Kidney (tissue), 14 donors: ENCODE measurements around the gene TAGLN. TPM values are rescaled to one million over a fixed set of nuclear protein-coding genes. Genes with fewer than 3 reads are reported as not detected.
A peak's percentile ranks its signal among the peaks of the same experiment; 100 is the strongest.

Experiments used
- DNase-seq, 5 donors: peaks; one replicate each; pipeline ENCODE4 v3.0.0-alpha.2; 2013 to 2020
- FAIRE-seq: peaks from 2 replicates; lab custom pipeline; 2012; peaks lifted over from hg19 to GRCh38; lab: Jason Lieb, UNC
- H3K27ac ChIP-seq, 2 donors: one replicate each; pipeline ENCODE4 v1.7.0; 2013; ENCODE audit warnings: low read depth in 2 of 2, low read length in 2 of 2, inconsistent platforms in 1 of 2
- H3K27me3 ChIP-seq: one replicate; pipeline ENCODE4 v1.7.1; 2013; ENCODE audit warnings: low read length, inconsistent platforms; ENCODE audit not compliant: control insufficient read depth, insufficient read depth
- H3K36me3 ChIP-seq, 3 donors: one replicate each; pipeline versions ENCODE4 v1.7.0 to v1.7.1; 2013; ENCODE audit warnings: low read length in 3 of 3, control low read depth in 1 of 3, inconsistent platforms in 1 of 3; ENCODE audit not compliant: insufficient read depth in 3 of 3, control insufficient read depth in 2 of 3
- H3K4me1 ChIP-seq, 3 donors: one replicate each; pipeline versions ENCODE4 v1.7.0 to v1.7.1; 2013; ENCODE audit warnings: low read length in 3 of 3, inconsistent platforms in 1 of 3, low read depth in 1 of 3; ENCODE audit not compliant: control insufficient read depth in 2 of 3, insufficient read depth in 2 of 3
- H3K4me3 ChIP-seq, 3 donors: one replicate each; pipeline versions ENCODE4 v1.7.0 to v1.8.1; 2013; ENCODE audit warnings: low read length in 3 of 3, control low read depth in 1 of 3, inconsistent platforms in 1 of 3
- H3K9ac ChIP-seq, 3 donors: one replicate each; pipeline versions ENCODE4 v1.7.0 to v1.7.1; 2013; ENCODE audit warnings: low read length in 3 of 3, control low read depth in 1 of 3, inconsistent platforms in 1 of 3
- H3K9me3 ChIP-seq, 3 donors: one replicate each; pipeline versions ENCODE4 v1.7.0 to v1.7.1; 2013; ENCODE audit warnings: low read length in 3 of 3, control low read depth in 1 of 3, inconsistent platforms in 1 of 3; ENCODE audit not compliant: control insufficient read depth in 2 of 3, insufficient read depth in 1 of 3
- intact Hi-C: fragments of 100-400 bp; cut with DNase I; formaldehyde crosslinking; loops from one replicate; pipeline ENCODE4 v1.11.1; 2022
- polyA plus RNA-seq: library from polyadenylated mRNA; stranded (reverse); fragments of 350-450 nt; fragmentation: Illumina TruSeq; extraction: RNeasy Lipid Tissue Mini Kit (QIAGEN cat#74804); gene quantifications from one replicate; pipeline ENCODE4 v1.2.3, GENCODE V29; 2014; ENCODE audit warnings: low read depth, low replicate concordance; ENCODE audit not compliant: insufficient read depth
- total RNA-seq: library from RNA; stranded (reverse); fragmentation: NEBNext Ultra II Directional; extraction: Animal tissue kit (Norgen Biotek cat#: 25700); gene quantifications from one replicate; pipeline ENCODE4 v1.2.1, GENCODE V29; 2021
- TF ChIP-seq, protein P1 (sequence below): IDR thresholded peaks from 3 replicates; pipeline ENCODE4 v1.5.1; 2012; ENCODE audit warnings: mild to moderate bottlenecking, moderate library complexity, borderline replicate concordance; ENCODE audit not compliant: insufficient read depth; ENCODE audit errors: extremely low read depth
- donor health status: control.
- donor health status: control.
- donor health status: control.
- donor health status: control.
- donor health status: control.
- donor health status: DM: yes; HTN: yes; CAD: no.
- donor health status: Normal renal cell carcinoma (clear cell type).

The TAGLN gene
- total and polyA plus RNA-seq, 2 donors from 2014 or later, result 776 to 846 TPM

DNA sequence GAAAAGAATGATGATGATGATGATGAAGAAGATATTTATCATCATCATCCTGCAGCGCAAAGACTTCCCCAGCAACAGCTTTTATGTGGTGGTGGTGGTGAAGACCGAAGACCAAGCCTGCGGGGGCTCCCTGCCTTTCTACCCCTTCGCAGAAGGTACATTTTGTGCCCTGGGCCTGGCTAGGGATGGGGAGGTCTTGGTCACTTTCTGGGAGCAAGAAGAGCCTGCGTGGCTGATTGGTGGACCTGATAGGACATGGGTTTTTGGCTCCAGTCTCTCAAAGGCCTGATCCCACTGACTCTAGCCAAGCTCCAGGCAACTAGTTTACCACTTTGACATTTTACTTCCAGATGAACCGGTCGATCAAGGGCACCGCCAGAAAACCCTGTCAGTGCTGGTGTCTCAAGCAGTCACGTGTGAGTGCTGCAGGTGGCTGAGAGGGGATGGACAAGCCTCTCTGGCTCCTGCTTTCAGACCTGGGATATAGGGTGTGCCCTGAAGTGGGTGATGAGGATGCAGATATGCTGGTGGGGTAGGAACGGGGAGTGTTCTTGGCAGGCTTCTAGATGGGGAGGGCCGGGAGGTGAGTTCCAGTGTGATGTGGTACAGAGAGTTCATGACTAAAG lies 15.3 kb upstream of the TAGLN start:
- H3K4me1 ChIP-seq, result peaks cover 0 to 16% (median 5%) of the 10 kb centered on the region in 3 donors
- no peak overlapping the region for H3K4me3 ChIP-seq
- H3K27ac ChIP-seq, result no peak overlapping the region
- TF ChIP-seq, protein P1, sequence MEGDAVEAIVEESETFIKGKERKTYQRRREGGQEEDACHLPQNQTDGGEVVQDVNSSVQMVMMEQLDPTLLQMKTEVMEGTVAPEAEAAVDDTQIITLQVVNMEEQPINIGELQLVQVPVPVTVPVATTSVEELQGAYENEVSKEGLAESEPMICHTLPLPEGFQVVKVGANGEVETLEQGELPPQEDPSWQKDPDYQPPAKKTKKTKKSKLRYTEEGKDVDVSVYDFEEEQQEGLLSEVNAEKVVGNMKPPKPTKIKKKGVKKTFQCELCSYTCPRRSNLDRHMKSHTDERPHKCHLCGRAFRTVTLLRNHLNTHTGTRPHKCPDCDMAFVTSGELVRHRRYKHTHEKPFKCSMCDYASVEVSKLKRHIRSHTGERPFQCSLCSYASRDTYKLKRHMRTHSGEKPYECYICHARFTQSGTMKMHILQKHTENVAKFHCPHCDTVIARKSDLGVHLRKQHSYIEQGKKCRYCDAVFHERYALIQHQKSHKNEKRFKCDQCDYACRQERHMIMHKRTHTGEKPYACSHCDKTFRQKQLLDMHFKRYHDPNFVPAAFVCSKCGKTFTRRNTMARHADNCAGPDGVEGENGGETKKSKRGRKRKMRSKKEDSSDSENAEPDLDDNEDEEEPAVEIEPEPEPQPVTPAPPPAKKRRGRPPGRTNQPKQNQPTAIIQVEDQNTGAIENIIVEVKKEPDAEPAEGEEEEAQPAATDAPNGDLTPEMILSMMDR, result no peak
- FAIRE-seq (no peak), DNase-seq (peak in 1 of 5 donors; percentile 26)
- no peaks in the 10 kb centered on the region for H3K27me3 ChIP-seq
- H3K9me3 ChIP-seq, result no peaks in the 10 kb centered on the region
- peaks cover 0 to 20% (median 11%) of the 10 kb centered on the region in 3 donors for H3K36me3 ChIP-seq
- intact Hi-C loops, result no loop called here
- no peak overlapping the region for H3K9ac ChIP-seq

- no peaks in the 10 kb centered on the region for H3K9me3 ChIP-seq
- peaks cover 0 to 29% (median 29%) of the 10 kb centered on the region in 3 donors for H3K36me3 ChIP-seq
- H3K4me3 ChIP-seq, result no peak overlapping the region
- DNase-seq (peak in 1 of 5 donors; percentile 30), FAIRE-seq (no peak)
- no peak overlapping the region for H3K9ac ChIP-seq
- peaks cover 0 to 6% (median 2%) of the 10 kb centered on the region in 3 donors for H3K4me1 ChIP-seq
- H3K27me3 ChIP-seq, result no peaks in the 10 kb centered on the region
- H3K27ac ChIP-seq, result no peak overlapping the region
- TF ChIP-seq, protein P1, result no peak
- intact Hi-C loops, result no loop called here
These were observed 13.3 kb upstream of the TAGLN start for GRCh38 chr11:117185736-117186430.

DNA sequence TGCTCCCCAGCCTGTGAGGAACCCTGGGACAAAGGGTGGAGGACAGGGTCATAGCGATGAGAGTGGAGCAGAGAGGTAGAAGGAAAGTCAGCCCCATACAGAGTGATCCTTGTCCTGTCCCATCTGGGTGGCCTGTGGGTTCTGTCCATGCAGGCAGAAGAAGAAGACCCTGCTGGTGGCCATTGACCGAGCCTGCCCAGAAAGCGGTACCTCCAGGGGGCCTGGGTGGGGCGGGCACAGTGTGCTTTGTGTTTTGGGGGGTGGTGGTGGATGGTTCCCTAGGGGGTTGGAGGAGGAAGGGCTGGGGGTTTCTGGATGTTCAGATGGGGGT lies 12.8 kb upstream of the TAGLN start:
- H3K4me3 ChIP-seq, result no peak overlapping the region
- intact Hi-C loops, result no loop called here
- TF ChIP-seq, protein P1, result no peak
- no peak overlapping the region for H3K9ac ChIP-seq
- peaks cover 0 to under 1% (median 0%) of the 10 kb centered on the region in 3 donors for H3K4me1 ChIP-seq
- DNase-seq, result peak in 2 of 5 donors; percentile 24 to 29
- H3K27me3 ChIP-seq, result no peaks in the 10 kb centered on the region
- H3K36me3 ChIP-seq, result peaks cover 0 to 29% (median 29%) of the 10 kb centered on the region in 3 donors
- no peaks in the 10 kb centered on the region for H3K9me3 ChIP-seq
- no peak overlapping the region for H3K27ac ChIP-seq
- no peak for FAIRE-seq
